HG03103 (cell line): ENCODE measurements around the gene SNURF.
"Not testable (repeated sequence)": the region's sequence is repeated elsewhere in the genome, so short reads cannot be mapped to it uniquely, and the experiment has no call there.

Experiments used
- ATAC-seq: cut with Tn5 transposase; IDR thresholded peaks from one replicate; pipeline ENCODE4 v1.9.1; 2021; ENCODE audit warnings: low read depth; ENCODE audit not compliant: unreplicated experiment

The SNURF gene

GRCh38 chr15:24966364-24967103 is 11.7 kb downstream of the SNURF start:
- ATAC-seq, result no peak

GRCh38 chr15:24971052-24971451 is 16.3 kb downstream of the SNURF start:
- no peak for ATAC-seq

- ATAC-seq, result no peak
Measured at GRCh38 chr15:24971772-24972171, 17.0 kb downstream of the SNURF start.

- ATAC-seq, result not testable (repeated sequence)
Measured at GRCh38 chr15:24972707-24973106, 17.9 kb downstream of the SNURF start.

GRCh38 chr15:24976932-24977331 is 22.1 kb downstream of the SNURF start:
- ATAC-seq, result no peak

- ATAC-seq, result no peak
Measured at GRCh38 chr15:24977686-24978085, 22.9 kb downstream of the SNURF start.

- no peak for ATAC-seq
Measured at GRCh38 chr15:24985224-24985623, 30.4 kb downstream of the SNURF start.

GRCh38 chr15:24986653-24987052 is 31.9 kb downstream of the SNURF start:
- ATAC-seq, result no peak
